Fibroblast of lung (primary cell): ENCODE results near the gene DNER. TPM values are rescaled to one million over a fixed set of nuclear protein-coding genes. Genes with fewer than 3 reads are reported as not detected.

Experiments
- DNase-seq, 2 donors: peaks; one replicate each; pipeline versions ENCODE4 v3.0.0 to v3.0.0-alpha.2; 2010; ENCODE audit warnings: low read depth in 2 of 2
- H2AFZ ChIP-seq: 2 replicates; pipeline ENCODE4 v1.5.1; 2012; ENCODE audit warnings: low read length, control low read depth, inconsistent platforms
- H3K27ac ChIP-seq: 2 replicates; pipeline ENCODE4 v1.5.1; 2011; ENCODE audit warnings: low read length, control low read depth; ENCODE audit not compliant: insufficient read depth
- H3K27me3 ChIP-seq: 2 replicates; pipeline ENCODE4 v1.5.1; 2011; ENCODE audit warnings: mild to moderate bottlenecking, low read length; ENCODE audit not compliant: control insufficient read depth, insufficient read depth
- H3K36me3 ChIP-seq: 2 replicates; pipeline ENCODE4 v1.5.1; 2011; ENCODE audit warnings: low read length; ENCODE audit not compliant: control insufficient read depth, insufficient read depth
- H3K4me1 ChIP-seq: 2 replicates; pipeline ENCODE4 v1.5.1; 2011; ENCODE audit warnings: low read length; ENCODE audit not compliant: control insufficient read depth, insufficient read depth; ENCODE audit errors: extremely low read depth
- H3K4me2 ChIP-seq: 2 replicates; pipeline ENCODE4 v1.5.1; 2011; ENCODE audit warnings: low read length, control low read depth; ENCODE audit not compliant: insufficient read depth; ENCODE audit errors: extremely low read depth
- H3K4me3 ChIP-seq, 4 experiments: fragments of 200-600 bp in 1 of 4; sonication (generic) in 1 of 4; replicated peaks in 1 of 4; 2 replicates each; pipeline ENCODE4 v1.5.1; 2011 to 2016; ENCODE audit warnings: low read length in 4 of 4, low read depth in 3 of 4, mild to moderate bottlenecking in 3 of 4, control low read depth in 2 of 4, inconsistent platforms in 1 of 4, mixed read lengths in 1 of 4; ENCODE audit not compliant: insufficient read depth in 1 of 4; ENCODE audit errors: control extremely low read depth in 1 of 4
- H3K79me2 ChIP-seq: 2 replicates; pipeline ENCODE4 v1.5.1; 2012; ENCODE audit warnings: mild to moderate bottlenecking, low read length, inconsistent platforms; ENCODE audit not compliant: control insufficient read depth, insufficient read depth
- H3K9ac ChIP-seq: 2 replicates; pipeline ENCODE4 v1.5.1; 2011; ENCODE audit warnings: mild to moderate bottlenecking, low read length, control low read depth; ENCODE audit not compliant: insufficient read depth
- H3K9me3 ChIP-seq: 2 replicates; pipeline ENCODE4 v1.5.1; 2012; ENCODE audit warnings: low read depth, low read length; ENCODE audit not compliant: control insufficient read depth, insufficient read depth
- H4K20me1 ChIP-seq: 2 replicates; pipeline ENCODE4 v1.5.1; 2011; ENCODE audit warnings: low read length; ENCODE audit not compliant: control insufficient read depth, insufficient read depth; ENCODE audit errors: extremely low read depth
- EZH2 ChIP-seq: IDR thresholded peaks from 2 replicates; pipeline ENCODE4 v1.5.1; 2012; ENCODE audit warnings: low read length, control low read depth, mild to moderate bottlenecking; ENCODE audit errors: missing control alignments
- polyA plus RNA-seq, 2 donors: library from polyadenylated mRNA; depleted of rRNA in 1 of 2; stranded (reverse) in 1 of 2; unstranded in 1 of 2; fragments of >200 nt; gene quantifications; 2 replicates each; pipeline ENCODE4 v1.2.1, GENCODE V29; 2011 to 2012; ENCODE audit warnings: missing spikeins in 1 of 2
- total RNA-seq: library from RNA; depleted of rRNA; stranded (reverse); fragments of >200 nt; gene quantifications from 2 replicates; pipeline ENCODE4 v1.2.1, GENCODE V29; 2014
- TF ChIP-seq, protein P1 (sequence below), 2 donors: IDR thresholded peaks in 1 of 2; conservative IDR thresholded peaks in 1 of 2; 1 replicate in 1 of 2; 2 replicates in 1 of 2; pipeline ENCODE4 v1.5.1; 2011 to 2012; ENCODE audit warnings: low read length in 2 of 2, control low read depth in 1 of 2, inconsistent platforms in 1 of 2, low read depth in 1 of 2, mild to moderate bottlenecking in 1 of 2

DNER gene
- total and polyA plus RNA-seq, 2 donors (not counting 1 experiment from before 2014, with no cell fraction given), result 0.33 to 0.43 TPM

DNA sequence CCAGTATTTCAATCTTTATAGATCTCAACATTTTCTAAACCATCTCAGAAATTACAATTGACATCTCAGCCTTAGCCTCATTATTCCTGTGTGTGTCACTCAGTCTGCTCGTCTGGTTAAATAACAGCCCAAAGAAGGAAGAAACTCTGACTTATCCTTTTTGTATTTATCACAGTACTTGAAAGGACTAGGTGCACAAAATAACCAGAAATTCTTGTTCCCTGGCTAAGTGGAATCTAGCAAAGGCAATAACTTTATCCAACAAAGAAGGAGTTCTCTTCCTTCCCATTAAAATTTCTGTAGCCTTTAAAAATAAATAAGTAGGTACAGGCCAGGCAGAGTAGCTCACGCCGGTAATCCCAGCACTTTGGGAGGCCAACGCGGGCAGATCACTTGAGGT, 303.4 kb downstream of the DNER start:
- Histone ChIP-seq H3K36me3 (no peaks in the 10 kb centered on the region), H3K4me2 (no peak overlapping the region), H3K79me2 (no peaks in the 10 kb centered on the region), H3K4me3 (no peak overlapping the region), H3K9ac (no peak overlapping the region), H3K4me1 (peaks cover 23% of the 10 kb centered on the region), H4K20me1 (no peaks in the 10 kb centered on the region), H3K27ac (no peak overlapping the region), H3K9me3 (no peaks in the 10 kb centered on the region), H3K27me3 (no peaks in the 10 kb centered on the region), H2AFZ (no peak overlapping the region)
- TF ChIP-seq EZH2, result no peak
- TF ChIP-seq, protein P1, sequence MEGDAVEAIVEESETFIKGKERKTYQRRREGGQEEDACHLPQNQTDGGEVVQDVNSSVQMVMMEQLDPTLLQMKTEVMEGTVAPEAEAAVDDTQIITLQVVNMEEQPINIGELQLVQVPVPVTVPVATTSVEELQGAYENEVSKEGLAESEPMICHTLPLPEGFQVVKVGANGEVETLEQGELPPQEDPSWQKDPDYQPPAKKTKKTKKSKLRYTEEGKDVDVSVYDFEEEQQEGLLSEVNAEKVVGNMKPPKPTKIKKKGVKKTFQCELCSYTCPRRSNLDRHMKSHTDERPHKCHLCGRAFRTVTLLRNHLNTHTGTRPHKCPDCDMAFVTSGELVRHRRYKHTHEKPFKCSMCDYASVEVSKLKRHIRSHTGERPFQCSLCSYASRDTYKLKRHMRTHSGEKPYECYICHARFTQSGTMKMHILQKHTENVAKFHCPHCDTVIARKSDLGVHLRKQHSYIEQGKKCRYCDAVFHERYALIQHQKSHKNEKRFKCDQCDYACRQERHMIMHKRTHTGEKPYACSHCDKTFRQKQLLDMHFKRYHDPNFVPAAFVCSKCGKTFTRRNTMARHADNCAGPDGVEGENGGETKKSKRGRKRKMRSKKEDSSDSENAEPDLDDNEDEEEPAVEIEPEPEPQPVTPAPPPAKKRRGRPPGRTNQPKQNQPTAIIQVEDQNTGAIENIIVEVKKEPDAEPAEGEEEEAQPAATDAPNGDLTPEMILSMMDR (conservative IDR thresholded peaks at IDR 0.05 in 1 of 2, IDR thresholded peaks at IDR 0.05 in 1 of 2; ENCODE audit: low read depth in 1 of 2, low read length in 2 of 2), result no peak
- no peak for DNase-seq

DNA sequence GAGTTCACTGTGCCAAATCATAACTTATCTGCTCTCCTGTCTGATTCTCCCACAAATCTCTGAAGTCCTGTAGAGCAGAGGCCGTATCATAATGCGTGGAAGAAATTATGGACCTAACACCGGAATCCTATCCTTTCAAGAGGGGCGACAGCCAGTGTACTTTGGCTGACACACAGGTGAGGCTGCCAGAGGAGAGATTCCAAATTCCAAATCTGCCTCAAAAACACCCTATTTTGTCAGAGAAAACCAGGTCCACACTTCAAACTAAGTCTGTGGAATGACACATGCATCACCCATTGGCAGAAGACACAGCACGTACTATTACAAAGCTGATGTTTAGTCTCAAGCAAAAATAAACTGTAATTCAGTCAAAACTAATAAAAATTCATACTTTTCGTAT, 304.1 kb downstream of the DNER start:
- peak overlapping the region; percentile 60 for H2AFZ ChIP-seq

DNA sequence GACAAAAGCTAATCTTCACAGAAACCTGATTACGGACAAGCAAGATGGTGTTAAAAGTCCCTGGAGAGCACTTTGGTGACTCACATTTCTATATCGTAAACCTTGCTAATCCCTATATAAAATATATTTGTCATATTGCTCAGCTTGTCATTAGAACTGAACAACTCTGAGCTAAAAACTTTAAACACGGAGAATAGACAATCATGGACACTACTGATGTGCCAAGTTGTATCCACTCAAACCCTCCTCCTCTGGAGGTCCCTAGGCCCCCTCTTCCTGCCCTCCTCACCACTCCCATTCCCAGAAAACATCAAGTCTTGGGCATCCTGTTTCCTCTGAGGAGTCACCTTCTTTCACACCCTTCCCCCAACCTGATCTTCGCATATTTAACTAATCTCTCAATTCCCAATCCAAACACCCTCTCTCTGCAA, 304.6 kb downstream of the DNER start:
- no peaks in the 10 kb centered on the region for H4K20me1 ChIP-seq
- peak overlapping the region; percentile 60 for H2AFZ ChIP-seq
- H3K27ac ChIP-seq, result peak overlapping the region; percentile 8
- TF ChIP-seq, protein P1 (conservative IDR thresholded peaks at IDR 0.05 in 1 of 2, IDR thresholded peaks at IDR 0.05 in 1 of 2; ENCODE audit: low read depth in 1 of 2, low read length in 2 of 2), result no peak
- no peak for TF ChIP-seq EZH2
- no peak overlapping the region for H3K9ac ChIP-seq
- H3K79me2 ChIP-seq, result no peaks in the 10 kb centered on the region
- H3K4me2 ChIP-seq, result no peak overlapping the region
- H3K4me1 ChIP-seq, result peaks cover 23% of the 10 kb centered on the region
- H3K36me3 ChIP-seq, result no peaks in the 10 kb centered on the region
- H3K27me3 ChIP-seq, result no peaks in the 10 kb centered on the region
- H3K9me3 ChIP-seq, result no peaks in the 10 kb centered on the region
- no peak overlapping the region for H3K4me3 ChIP-seq
- peak in 1 of 2 donors; percentile 45 for DNase-seq

More for the DNA sequence above, 304.1 kb downstream of the DNER start:
- H3K9me3 ChIP-seq, result no peaks in the 10 kb centered on the region
- no peaks in the 10 kb centered on the region for H3K36me3 ChIP-seq
- no peak overlapping the region for H3K4me3 ChIP-seq
- H3K27me3 ChIP-seq, result no peaks in the 10 kb centered on the region
- H3K79me2 ChIP-seq, result no peaks in the 10 kb centered on the region
- TF ChIP-seq, protein P1 (conservative IDR thresholded peaks at IDR 0.05 in 1 of 2, IDR thresholded peaks at IDR 0.05 in 1 of 2; ENCODE audit: low read depth in 1 of 2, low read length in 2 of 2), result no peak
- TF ChIP-seq EZH2, result no peak
- H4K20me1 ChIP-seq, result no peaks in the 10 kb centered on the region
- no peak overlapping the region for H3K9ac ChIP-seq
- H3K27ac ChIP-seq, result peak overlapping the region; percentile 8
- DNase-seq, result no peak
- peaks cover 23% of the 10 kb centered on the region for H3K4me1 ChIP-seq
- H3K4me2 ChIP-seq, result peak overlapping the region; percentile 40
